Adipocyte (in vitro differentiated cells): Measurements from ENCODE around the gene NFKB2.

ENCODE experiments used
- DNase-seq: peaks from one replicate; pipeline ENCODE4 v3.0.0-alpha.2; 2015; ENCODE audit warnings: low read depth
- H3K27me3 ChIP-seq: replicated peaks from 2 replicates; pipeline ENCODE4 v1.7.0; 2013; ENCODE audit warnings: mild to moderate bottlenecking, low read length, moderate library complexity; ENCODE audit not compliant: control insufficient read depth, insufficient read depth
- H3K36me3 ChIP-seq: 2 replicates; pipeline ENCODE4 v1.7.0; 2013; ENCODE audit warnings: low read length, mild to moderate bottlenecking, moderate library complexity; ENCODE audit not compliant: control insufficient read depth, insufficient read depth, severe bottlenecking
- H3K4me1 ChIP-seq: 2 replicates; pipeline ENCODE4 v1.7.0; 2013; ENCODE audit warnings: mild to moderate bottlenecking, low read length, moderate library complexity; ENCODE audit not compliant: control insufficient read depth, insufficient read depth
- H3K4me3 ChIP-seq: 2 replicates; pipeline ENCODE4 v1.7.0; 2013; ENCODE audit warnings: mild to moderate bottlenecking, low read length, moderate library complexity
- H3K9ac ChIP-seq: 2 replicates; pipeline ENCODE4 v1.7.0; 2013; ENCODE audit warnings: mild to moderate bottlenecking, low read length, moderate library complexity
- H3K9me3 ChIP-seq: 2 replicates; pipeline ENCODE4 v1.7.0; 2013; ENCODE audit warnings: mild to moderate bottlenecking, low read length, moderate library complexity; ENCODE audit not compliant: control insufficient read depth

NFKB2 gene

DNA sequence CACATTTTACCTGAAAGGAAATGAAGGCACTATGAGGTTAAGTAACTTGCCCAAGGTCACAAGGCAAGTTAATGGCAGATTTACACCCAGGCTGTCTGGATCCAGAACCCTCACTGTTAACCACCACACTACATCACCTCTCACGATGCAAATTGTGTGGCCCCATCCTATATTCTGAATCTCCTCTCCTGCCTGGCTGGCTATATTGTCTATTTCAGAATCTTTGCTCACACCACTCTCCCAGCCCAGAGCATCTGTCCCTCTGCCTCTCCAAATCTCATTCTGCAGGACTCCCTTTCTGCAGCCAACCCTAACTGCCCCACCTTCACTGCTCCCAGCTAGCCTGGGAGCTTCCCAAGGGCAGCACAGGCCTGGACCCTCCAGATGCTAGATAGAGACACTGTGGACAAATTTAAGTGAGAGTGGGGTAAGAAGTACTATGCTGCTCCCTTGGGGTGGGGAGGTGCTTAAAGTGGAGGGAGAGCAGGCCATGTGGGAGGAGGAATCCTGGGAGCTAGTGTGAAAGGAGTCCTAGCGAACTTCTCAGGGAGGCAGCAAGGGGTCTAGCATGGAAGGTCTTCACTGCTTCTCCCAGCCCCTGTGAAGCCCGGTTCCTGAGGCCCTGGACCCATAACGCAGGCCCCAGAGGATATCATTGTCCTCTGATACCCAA is 36.1 kb downstream of the NFKB2 start:
- Histone ChIP-seq H3K9ac (peak overlapping the region; percentile 99), H3K27me3 (no peaks in the 10 kb centered on the region), H3K36me3 (peaks cover 3% of the 10 kb centered on the region), H3K9me3 (no peaks in the 10 kb centered on the region), H3K4me3 (peak overlapping the region; percentile 98), H3K4me1 (peaks cover 26% of the 10 kb centered on the region)
- peak; percentile 51 for DNase-seq

DNA sequence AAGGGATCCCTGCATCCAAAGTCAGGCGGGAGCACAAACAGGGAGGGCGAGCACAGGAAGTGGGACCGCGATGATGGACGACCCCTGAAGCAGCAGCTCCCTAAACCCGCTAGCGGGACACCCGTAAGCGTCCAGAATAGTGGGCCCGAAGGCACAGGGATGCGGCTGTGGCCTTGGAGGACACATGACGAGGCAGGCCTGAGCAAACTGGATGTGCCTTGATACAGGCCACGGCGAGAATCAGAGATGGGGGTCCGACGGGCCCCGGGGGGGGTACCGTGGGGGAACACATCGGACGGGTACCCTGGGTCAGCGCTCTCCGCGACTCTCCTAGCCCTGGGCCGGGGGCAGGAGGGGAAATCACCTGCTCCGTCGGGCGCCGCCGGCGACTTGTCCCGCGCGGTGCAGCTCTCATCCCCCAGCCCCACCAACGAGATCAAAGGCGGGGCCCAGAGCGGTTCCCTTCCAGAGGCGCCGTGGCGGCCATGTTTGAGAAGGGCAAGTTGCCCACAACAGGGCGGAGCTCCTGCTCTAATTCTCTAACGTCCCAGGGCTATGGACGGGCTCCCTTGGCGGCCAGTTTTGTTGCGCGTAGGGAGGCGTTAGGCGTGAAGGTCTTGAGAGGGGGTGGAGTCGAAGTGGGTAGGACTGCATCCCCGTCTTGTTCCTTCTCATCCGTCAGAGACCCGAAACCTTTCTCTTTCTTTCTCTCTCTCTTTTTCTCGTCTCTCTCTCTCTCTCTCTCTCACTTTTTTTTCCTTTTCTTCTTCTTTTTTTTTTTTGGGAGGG is 36.9 kb downstream of the NFKB2 start, which contains the start of gene CUEDC2:
CUEDC2 (minus strand) TSS at position 413 of the 789 bp plus-strand sequence. CDS start 7,386 bp downstream, outside the sequence.
- Histone ChIP-seq H3K4me1 (peaks cover 26% of the 10 kb centered on the region), H3K36me3 (peaks cover 3% of the 10 kb centered on the region), H3K9ac (peak within 1 kb of the TSS; percentile 99), H3K4me3 (peak within 1 kb of the TSS; percentile 98), H3K9me3 (no peaks in the 10 kb centered on the region), H3K27me3 (no peaks in the 10 kb centered on the region)
- DNase-seq: peak; percentile 99

DNA sequence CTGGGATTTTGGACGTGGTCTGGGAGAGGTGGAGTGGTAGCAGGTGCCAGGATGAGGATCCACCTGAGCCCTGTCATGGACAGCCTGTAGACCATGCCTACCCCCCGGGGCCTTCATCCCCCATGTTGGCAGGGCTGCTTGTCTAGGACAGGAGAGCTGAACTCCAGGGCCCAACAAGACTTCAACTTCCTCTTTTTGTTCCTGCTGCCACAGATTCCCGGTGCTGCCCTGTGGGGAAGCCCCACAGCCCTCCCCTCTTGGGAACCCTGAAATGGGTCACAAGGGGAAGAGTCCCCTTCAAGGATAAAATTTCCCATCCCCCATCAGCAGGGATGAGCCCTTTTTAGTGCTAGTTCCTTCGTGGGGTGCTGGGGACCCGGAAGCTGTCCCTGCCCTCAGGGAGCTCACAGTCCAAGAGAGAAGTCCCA is 38.1 kb downstream of the NFKB2 start:
- no peak for DNase-seq
- H3K4me3 ChIP-seq: no peak overlapping the region
- peaks cover 26% of the 10 kb centered on the region for H3K4me1 ChIP-seq

DNA sequence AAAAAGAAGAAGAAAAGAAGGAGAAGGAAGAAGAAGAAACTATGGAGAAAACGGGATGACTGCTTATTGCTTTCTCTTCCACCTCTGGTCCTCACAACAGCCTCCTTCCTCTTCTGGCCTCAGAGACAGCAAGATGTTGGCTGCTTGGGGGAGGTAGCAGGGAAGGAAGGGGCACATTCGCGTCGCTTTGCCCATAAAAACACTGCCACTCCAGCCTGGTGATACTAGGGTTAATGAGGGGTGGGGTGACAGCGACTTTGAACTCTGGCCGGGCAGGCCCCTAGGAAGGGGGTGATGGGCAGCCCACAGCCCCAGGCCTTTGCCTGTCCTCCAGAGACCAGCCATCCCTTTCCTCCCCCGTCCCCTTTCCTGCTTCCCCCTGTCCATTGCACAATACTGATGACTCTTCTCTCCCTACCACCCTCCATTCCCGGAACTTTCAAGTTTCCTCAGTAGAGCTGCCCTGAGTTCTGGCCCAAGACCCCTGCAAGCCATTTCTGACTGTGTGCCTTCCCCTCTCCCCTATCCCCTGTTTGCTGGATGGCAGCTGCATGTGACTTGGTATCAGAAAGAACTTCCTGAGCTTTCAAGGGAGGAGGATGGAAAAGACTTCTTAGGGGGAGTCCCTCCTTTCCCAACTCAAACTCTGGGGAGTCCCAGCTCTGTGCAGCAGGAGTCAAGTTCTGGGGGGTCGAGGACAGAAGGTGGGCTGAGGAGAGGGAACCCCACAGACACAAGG is 39.1 kb downstream of the NFKB2 start:
- Histone ChIP-seq H3K36me3 (peaks cover 3% of the 10 kb centered on the region), H3K27me3 (no peaks in the 10 kb centered on the region), H3K4me1 (peaks cover 26% of the 10 kb centered on the region), H3K9ac (peak overlapping the region; percentile 43), H3K9me3 (no peaks in the 10 kb centered on the region), H3K4me3 (peak overlapping the region; percentile 42)
- peak; percentile 77 for DNase-seq

More for the DNA sequence above, 38.1 kb downstream of the NFKB2 start:
- Histone ChIP-seq H3K36me3 (peaks cover 3% of the 10 kb centered on the region), H3K9me3 (no peaks in the 10 kb centered on the region), H3K27me3 (no peaks in the 10 kb centered on the region), H3K9ac (no peak overlapping the region)

DNA sequence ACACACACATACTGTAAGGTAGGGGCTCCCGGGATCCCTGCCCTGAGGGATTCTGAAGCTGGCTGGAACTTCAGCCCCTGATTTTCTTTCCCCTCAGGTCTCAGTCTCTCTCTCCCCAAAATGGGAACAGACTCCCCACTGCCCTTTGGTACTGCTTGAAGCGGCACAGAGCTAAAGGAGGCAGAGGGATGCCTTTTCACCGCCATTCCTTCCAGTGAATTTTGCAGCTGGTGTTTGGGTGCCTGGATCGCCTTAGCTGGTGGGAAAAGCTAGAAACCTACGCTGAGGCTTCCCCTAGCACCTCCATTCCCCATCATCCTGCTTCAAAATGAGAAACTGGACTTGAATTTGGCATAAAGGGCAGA is 39.6 kb downstream of the NFKB2 start:
- Histone ChIP-seq H3K9ac (peak overlapping the region; percentile 43), H3K4me1 (peaks cover 26% of the 10 kb centered on the region), H3K27me3 (no peaks in the 10 kb centered on the region), H3K4me3 (peak overlapping the region; percentile 42), H3K36me3 (peaks cover 3% of the 10 kb centered on the region), H3K9me3 (no peaks in the 10 kb centered on the region)
- no peak for DNase-seq

DNA sequence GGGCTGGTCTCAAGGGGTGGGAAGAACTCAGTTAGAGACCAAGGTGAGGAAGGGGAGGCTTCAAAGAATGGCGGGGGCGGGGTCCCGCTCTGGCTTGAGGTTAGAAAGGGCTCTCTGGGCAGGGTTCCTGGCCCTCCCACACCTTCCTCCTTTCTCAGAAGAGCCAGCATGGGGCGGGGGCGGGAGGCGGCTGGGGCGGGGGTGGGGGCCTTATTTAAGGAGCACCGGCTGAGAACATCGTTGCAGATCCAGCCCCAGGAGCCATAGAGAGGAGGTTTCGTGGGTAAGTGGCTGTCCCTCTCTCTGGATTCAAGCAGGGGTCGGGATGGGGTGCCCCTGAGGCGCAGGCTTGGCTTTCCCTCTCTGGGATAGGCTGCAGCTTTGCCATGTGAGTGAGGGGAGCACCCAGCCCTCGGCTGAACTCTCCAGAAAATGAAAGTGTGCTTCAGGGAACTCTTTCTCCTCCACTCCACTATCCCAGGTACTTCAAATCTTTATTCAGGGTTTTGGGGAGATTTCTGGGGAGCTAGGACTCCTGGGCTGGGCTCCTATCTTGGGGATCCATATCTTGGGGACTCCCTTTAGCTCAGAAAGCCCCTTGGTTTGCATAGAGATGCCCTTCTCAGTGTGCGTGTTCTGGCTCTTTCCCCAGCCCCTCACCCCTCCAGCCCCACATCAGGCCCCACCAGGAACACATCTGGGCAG is 40.2 kb downstream of the NFKB2 start:
- no peaks in the 10 kb centered on the region for H3K27me3 ChIP-seq
- peaks cover 26% of the 10 kb centered on the region for H3K4me1 ChIP-seq
- peak overlapping the region; percentile 62 for H3K4me3 ChIP-seq
- no peaks in the 10 kb centered on the region for H3K9me3 ChIP-seq
- peak; percentile 44 for DNase-seq
- H3K36me3 ChIP-seq: peaks cover 2% of the 10 kb centered on the region
- H3K9ac ChIP-seq: peak overlapping the region; percentile 49

DNA sequence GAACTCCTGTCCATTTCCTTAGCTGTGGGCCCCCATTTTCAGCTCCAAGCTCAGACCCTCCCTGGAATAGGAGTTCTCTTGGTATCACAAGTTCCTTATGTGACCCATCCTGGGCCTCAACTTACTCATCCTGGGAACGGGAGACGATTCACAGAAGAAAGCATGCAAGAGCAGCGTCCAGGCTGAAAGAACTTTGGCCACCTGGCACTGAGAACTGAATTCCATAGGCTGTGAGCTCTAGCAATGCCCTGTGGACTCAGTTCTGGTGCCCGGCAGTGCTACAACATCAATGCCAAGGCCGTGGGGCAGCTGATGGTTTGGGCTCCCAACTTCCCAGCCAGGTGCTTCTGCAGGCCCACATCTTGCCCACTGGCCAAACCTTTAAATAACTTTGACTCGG is 40.8 kb downstream of the NFKB2 start:
- Histone ChIP-seq H3K9me3 (no peaks in the 10 kb centered on the region), H3K36me3 (no peaks in the 10 kb centered on the region), H3K9ac (no peak overlapping the region), H3K4me1 (peaks cover 24% of the 10 kb centered on the region), H3K4me3 (no peak overlapping the region), H3K27me3 (no peaks in the 10 kb centered on the region)
- no peak for DNase-seq

DNA sequence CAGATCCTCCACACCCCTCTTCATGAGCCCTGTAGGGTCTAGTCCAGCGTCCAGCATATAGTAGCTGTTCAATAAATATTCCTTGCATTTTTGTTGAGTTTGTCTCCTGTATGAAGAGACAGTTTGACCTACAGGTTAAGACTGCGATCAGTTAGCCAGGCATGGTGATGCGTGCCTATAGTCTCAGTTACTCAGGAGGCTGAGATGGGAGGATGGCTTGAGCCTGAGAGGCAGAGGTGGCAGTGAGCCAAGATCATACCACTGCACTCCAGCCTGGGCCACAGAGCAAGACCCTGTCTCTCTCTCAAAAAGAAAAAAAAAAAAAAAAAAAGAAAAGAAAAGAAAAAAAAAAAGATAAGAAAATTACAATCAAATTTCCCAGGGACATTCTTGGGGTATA is 42.0 kb downstream of the NFKB2 start:
- Histone ChIP-seq H3K9me3 (no peaks in the 10 kb centered on the region), H3K27me3 (no peaks in the 10 kb centered on the region), H3K4me3 (no peak overlapping the region), H3K9ac (no peak overlapping the region), H3K4me1 (peaks cover 16% of the 10 kb centered on the region), H3K36me3 (no peaks in the 10 kb centered on the region)
- DNase-seq: no peak

DNA sequence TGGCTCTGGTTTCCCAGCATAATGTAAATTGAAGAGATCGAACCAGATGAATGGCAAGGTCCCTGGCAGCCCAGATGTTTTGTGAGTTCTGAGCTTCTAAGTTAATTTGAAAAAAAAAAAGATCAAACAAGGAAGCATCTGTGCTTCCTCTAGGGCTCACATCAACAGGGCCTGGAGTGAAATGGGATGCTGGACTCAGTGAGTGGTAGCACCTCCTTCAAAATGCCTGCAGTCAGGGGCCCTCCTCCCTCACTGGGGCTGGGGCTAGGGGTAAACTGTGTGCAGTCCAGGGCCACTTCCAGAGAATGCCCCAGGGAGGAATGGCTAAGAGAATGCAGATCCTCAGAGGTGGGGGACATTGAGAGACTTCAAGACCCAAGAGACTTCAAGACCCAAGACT is 42.9 kb downstream of the NFKB2 start:
- no peak overlapping the region for H3K9ac ChIP-seq
- no peak overlapping the region for H3K4me3 ChIP-seq
- no peak for DNase-seq
- no peaks in the 10 kb centered on the region for H3K36me3 ChIP-seq
- H3K4me1 ChIP-seq: peaks cover 16% of the 10 kb centered on the region
- H3K9me3 ChIP-seq: no peaks in the 10 kb centered on the region
- H3K27me3 ChIP-seq: no peaks in the 10 kb centered on the region

DNA sequence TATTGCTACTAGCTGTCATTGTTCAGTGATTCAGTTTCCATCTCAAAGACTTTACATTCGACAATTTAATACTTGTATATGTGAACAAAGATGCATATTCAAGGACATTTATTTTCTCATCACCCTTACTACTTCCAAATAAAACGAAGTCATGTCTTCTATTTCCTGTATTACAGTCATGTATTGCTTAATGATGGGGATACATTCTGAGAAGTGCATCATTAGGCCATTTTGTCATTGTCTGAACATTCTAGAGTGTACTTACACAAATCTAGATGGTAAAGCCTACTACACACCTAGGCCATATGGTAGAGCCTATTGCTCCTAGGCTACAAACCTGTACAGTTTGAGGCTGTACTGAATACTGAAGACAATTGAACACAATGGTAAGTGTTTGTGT is 49.3 kb downstream of the NFKB2 start:
- peaks cover 4% of the 10 kb centered on the region for H3K4me1 ChIP-seq
- H3K27me3 ChIP-seq: no peaks in the 10 kb centered on the region
- no peaks in the 10 kb centered on the region for H3K36me3 ChIP-seq
- no peak overlapping the region for H3K4me3 ChIP-seq
- H3K9me3 ChIP-seq: no peaks in the 10 kb centered on the region
- DNase-seq: no peak
- no peak overlapping the region for H3K9ac ChIP-seq
